PC-3 (cell line): ENCODE data around the gene ZNF280D.

ENCODE experiments used
- CTCF ChIP-seq: fragments of 300-600 bp; sonication (generic); conservative IDR thresholded peaks from 2 replicates; pipeline ENCODE4 v1.5.1; 2017; ENCODE audit warnings: antibody characterized with exemption, low read depth, mild to moderate bottlenecking, low read length
- EZH2phosphoT487 ChIP-seq: fragments of 300-600 bp; sonication (generic); IDR thresholded peaks from 2 replicates; pipeline ENCODE4 v1.6.1; 2018; ENCODE audit warnings: mild to moderate bottlenecking, antibody characterized with exemption, low read length, borderline replicate concordance

- TF ChIP-seq CTCF (no peak), EZH2phosphoT487 (no peak)
Measured at GRCh38 chr15:56675930-56676329, 57.4 kb downstream of the ZNF280D start.
